T1000 (cell line): ENCODE measurements around the gene LKAAEAR1.
"Not testable (repeated sequence)": the region's sequence is repeated elsewhere in the genome, so short reads cannot be mapped to it uniquely, and the experiment has no call there.

Source experiments
- DNase-seq: peaks from one replicate; lab custom pipeline; 2025; ENCODE audit warnings: mixed read lengths; lab: John Stamatoyannopoulos, UW

The LKAAEAR1 gene, protein sequence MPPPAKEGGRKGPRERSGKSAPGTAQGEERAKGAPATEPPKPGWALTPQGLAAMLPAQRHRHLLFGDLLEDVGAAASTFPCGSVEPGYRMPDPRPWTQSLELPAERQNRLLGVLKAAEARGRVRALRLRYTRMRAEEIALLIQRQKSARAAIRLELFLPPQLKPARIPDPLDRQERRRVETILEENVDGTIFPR

DNA sequence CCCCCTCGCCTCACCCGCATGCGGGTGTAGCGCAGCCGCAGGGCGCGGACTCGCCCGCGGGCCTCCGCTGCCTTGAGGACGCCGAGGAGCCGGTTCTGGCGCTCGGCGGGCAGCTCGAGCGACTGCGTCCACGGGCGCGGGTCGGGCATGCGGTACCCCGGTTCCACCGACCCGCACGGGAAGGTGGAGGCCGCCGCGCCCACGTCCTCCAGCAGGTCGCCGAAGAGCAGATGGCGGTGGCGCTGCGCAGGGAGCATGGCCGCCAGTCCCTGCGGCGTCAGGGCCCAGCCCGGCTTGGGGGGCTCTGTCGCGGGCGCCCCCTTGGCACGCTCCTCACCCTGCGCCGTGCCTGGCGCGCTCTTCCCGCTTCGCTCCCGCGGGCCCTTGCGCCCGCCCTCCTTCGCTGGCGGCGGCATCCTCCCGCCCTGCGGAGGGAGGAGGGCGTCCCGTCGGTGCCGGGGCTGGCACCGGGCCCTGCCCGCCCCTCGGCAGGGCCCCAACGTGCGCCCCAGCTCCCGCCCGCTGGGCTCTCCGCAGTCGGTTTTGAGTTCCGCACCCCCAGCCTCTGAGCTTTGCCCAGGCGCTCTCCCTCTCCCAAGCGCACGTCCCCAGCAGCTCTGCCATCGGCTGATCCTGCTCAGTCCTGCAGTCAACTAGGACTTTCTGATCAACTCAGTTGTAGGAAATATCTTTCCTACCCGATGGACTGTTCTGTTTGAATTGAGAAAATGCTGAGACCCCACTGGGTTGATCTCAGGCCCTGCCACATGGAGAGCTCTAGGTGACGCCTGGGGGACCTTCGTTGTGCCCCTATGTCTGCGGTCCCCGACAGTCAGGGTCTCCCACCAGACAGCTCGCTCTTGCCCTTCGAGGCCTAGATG is at the start of gene LKAAEAR1:
LKAAEAR1 (minus strand) TSS at position 595 of the 881 bp plus-strand sequence; CDS start at position 416, 179 bp downstream.
- no peak for DNase-seq

DNA sequence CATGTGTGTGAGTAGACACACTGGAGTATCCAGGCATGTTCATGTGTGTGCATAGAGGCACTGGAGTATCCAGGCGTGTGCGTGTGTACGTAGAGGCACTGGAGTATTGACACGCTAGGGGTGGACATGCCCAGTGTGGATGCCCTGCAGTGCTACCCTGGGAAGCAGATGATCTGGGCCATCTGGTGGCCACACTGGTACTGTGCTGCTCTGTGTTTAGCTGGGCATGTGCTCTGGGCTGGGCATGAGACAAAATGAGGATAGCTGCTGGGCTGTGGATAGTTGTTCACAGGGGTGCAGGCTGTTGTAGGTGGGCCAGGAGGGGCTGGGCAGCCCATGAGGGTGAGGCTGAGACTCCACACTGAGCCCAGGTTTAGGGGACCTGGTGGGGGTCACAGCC is 47.2 kb upstream of the LKAAEAR1 start:
- DNase-seq: no peak

DNA sequence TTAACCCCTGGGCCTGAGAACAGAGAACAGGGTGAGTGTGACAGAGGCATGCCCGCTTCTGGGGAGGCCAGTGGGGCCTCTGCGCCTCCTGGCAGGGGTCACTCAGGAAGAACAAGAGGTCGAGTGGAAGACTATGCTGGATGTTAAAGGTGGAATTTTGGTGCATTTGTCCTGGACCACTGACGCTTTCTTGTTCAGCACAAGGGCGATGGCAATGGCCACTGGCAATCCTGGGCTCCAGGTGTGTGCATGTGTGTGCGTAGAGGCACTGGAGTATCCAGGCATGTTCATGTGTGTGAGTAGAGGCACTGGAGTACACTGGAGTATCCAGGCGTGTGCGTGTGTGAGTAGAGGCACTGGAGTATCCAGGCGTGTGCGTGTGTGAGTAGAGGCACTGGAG is 46.7 kb upstream of the LKAAEAR1 start:
- DNase-seq: no peak

DNA sequence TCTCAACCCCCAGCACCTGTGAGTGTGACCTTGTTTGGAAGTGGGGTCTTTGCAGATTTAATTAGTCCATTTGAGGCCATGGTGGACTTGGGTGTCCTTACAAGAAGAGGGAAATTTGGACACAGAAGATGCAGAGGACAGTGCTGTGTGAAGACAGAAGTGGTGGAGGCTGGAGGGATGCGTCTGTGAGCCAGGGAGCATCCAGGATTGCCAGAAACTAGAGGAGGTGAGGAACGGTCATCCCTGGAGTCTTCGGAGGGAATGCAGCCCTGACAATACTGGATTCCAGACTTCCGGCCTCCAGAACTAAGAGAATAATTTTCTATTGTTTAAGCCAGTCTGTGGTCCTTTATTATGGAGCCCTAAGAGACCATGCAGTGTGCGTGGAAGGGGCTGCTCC is 46.1 kb upstream of the LKAAEAR1 start:
- no peak for DNase-seq

DNA sequence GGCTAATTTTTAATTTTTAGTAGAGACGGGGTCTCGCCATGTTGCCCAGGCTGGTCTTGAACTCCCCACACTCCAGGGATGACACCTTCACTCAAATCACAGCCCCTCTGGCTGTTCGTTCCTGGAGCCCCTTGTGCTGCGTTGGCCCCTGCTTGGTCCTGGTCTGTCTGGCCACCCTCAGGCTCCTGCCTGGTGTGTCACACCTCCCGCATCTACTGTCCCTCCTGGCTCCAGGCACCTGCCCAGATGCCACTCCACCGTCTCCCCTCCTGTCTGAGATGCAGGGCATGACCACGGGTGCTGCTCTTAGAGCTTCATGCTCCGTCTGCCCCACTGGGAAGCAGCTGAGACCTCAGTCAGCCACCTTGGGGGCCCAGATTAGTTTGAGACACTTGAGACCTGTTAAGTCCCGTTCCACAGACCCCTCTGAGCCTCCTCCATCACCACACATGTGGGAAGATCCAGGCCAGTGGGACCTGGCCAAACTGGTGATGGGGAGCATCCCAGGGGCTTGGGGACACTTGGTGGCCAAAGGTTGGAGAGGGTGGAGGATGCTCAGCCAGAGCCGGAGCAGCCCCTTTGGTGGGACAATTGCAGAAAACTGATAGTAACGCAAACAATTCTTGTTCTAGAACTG is 45.1 kb upstream of the LKAAEAR1 start:
- no peak for DNase-seq

DNA sequence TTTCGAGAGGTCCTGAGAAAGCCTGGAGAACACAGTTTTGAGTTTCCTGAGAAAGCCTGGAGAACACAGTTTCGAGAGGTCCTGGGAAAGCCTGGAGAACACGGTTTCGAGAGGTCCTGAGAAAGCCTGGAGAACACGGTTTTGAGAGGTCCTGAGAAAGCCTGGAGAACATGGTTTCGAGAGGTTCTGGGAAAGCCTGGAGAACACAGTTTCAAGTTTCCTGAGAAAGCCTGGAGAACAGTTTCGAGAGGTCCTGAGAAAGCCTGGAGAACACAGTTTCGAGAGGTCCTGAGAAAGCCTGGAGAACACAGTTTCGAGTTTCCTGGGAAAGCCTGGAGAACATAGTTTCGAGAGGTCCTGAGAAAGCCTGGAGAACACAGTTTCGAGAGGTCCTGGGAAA is 39.3 kb upstream of the LKAAEAR1 start:
- not testable (repeated sequence) for DNase-seq

DNA sequence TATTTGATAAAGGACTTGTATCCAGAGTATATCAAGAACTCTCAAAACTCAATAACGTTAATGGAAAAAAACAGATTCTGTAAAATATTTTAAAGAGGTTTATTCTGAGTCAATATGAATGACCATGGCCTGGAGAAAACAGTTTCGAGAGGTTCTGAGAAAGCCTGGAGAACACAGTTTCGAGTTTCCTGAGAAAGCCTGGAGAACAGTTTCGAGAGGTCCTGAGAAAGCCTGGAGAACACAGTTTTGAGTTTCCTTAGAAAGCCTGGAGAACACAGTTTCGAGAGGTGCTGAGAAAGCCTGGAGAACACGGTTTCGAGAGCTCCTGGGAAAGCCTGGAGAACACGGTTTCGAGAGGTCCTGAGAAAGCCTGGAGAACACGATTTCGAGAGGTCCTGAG is 38.7 kb upstream of the LKAAEAR1 start:
- DNase-seq: not testable (repeated sequence)

DNA sequence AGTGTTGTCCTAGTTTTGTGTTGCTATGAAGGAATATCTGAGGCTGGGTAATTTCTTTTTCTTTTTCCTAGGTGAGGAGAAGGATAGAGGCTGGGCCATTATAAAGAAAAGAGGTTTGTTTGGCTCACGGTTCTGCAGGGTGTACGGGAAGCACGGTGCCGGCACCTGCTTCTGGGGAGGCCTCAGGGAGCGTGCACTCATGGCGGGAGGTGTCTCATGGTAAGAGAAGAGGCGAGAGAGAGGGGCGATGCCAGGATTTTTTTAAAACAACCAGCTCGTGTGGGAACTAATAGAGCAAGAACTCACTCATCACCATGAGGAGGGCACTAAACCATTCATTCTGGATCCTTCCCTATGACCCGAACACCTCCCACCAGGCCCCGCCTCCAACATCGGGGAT is 37.4 kb upstream of the LKAAEAR1 start:
- DNase-seq: no peak

DNA sequence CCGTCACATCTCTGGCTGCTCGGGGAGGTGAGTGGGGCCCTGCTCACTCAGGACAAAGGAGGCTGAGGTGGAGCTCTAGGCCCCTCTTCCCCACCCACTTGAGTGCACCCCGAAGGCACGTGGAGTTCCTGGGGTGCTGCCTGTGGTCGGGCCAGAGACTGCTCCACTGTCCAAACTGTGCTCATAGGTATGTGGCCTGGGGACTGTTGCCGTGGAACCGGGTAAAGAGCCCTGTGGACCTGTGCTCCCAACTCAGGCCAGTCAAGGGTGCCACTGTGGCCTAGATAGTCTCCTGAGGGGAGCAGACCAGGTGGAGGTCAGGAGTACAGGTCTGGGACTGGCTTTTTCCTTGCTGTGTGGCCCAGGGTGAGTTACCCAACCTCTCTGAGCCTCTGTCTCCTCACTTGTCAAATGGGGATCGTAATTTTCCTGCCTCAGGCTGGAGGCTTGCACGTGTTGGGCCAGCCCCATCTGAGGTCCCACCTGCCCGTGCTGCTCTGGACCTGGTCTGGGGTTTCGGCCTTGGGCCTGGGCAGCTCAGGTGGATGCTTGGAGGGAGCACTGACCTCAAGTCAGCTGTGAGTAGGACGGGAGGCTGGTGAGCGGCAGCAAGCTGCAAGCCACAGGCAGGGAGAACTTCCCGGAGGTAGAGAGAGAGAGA is 35.6 kb upstream of the LKAAEAR1 start:
- DNase-seq: no peak

DNA sequence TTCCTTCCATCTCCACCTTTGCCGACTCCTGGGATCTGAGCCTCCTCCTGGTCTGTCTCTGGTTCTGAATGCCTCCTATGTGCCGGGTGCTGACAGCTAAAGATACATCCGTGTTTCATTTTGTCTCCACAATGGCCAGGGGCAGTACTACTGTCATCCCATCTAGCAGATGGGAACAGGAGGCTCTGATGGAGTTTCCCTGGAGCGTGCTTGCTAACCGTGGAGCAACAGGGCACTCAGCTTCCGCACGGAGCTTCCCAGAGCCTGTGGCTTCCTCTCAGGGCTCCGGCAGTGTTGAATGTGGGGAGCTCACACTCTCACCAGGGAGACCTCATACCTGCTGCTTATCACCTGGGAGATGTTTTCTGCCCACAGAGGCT is 35.1 kb upstream of the LKAAEAR1 start:
- no peak for DNase-seq

DNA sequence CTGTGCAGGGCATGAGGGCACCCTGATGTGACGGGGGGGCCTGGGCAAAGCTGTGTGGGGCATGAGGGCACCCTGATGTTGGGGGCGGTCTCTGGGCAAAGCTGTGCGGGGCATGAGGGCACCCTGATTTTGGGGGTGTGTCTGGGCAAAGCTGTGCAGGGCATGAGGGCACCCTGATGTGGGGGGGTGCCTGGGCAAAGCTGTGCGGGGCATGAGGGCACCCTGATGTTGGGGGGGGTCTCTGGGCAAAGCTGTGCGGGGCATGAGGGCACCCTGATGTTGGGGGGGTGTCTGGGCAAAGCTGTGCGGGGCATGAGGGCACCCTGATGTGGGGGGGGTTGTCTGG is 33.2 kb upstream of the LKAAEAR1 start:
- not testable (repeated sequence) for DNase-seq

DNA sequence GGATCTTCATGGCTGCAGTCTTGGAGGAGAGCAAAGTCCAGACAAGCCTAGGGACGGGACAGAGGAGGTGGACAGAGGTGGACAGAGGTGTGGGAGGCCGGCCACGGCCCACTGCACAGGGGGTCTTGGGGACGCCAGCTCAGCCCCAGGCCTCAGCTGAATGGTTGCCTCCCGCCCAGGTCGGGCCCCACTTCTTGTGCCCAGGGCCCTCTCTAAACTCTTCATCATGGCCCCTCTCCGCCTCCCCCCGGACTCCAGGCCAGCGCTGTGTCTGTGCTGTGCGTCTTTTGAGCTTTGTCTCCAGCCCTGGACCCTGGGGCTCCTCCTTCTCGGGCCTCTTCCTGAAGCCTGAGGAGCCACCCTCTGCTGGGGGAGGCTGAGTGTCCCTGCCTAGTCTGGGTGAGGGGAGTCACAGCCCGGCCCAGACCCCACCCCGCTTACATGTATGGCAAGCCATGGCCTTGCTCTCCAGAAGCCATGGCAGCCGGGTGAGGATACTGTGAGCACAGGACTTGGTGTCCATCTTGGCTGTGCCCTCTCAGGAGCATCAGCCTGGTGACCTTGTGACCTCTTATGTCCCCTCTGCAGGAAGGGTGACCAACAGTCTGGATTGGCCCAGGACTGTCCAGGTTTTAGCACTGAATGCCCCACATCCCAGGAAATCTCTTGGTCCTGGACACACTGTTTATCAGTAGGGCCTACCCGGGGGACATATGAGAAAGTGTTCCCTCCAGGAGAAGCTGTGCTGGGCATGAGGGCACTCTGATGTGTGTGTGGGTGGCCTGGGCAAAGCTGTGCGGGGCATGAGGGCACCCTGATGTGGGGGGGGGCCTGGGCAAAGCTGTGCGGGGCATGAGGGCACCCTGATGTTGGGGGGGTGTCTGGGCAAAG is 32.6 kb upstream of the LKAAEAR1 start:
- no peak for DNase-seq

DNA sequence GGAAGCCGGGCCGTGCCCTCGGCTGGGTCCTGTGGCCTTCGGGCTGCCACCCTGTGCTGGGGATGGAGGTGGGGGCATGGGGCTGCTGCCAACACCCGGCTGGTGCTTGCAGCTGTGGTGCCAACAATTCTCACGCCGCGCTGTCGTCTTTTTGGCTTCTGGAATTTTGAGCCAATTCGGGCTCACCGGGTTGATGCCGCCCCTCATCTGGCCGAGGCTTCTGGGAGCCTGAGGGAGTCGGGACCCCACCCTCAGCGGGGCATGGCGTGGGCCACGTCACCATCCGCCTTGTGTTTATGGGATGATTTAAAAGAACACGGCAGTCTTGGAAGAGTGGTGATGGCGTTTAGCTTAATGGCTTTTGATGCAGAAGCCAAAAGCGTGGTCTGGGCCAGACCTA is 31.8 kb upstream of the LKAAEAR1 start:
- no peak for DNase-seq

DNA sequence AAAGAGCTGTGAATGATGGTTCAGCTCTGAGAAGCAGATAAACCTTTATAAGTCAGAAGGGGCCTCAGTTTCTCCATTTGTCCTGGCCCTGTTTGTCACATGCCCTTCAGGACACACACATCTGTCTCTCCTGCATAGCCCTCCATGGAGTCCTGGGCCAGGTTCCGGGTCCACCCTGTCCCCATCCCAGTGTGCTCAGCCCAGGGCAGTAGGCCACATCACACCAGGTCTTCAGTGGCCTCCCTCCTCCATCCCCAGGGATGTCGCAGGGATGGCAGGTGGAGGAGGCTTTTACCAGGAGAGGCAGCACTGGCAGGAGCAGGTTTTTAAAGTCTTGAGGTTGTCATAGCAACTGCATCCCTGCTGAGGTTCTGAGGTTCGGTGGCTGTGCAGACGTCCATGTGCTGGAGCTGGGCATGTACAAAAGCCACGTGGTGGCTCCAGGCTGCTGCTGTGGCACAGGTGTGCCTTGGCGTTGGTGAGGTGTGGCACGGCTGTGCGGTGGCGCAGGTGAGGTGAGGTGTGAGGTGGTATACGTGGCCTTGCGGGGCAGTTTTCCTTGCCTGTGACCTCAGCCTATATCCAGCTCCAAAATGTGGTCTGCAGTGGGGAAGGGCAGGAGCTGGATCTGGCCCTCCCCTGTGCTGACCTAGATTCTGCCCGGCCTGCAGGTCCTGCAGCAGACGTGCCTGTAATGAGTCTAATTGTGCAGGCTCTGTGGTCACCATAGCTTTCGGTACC is 31.1 kb upstream of the LKAAEAR1 start:
- DNase-seq: no peak

DNA sequence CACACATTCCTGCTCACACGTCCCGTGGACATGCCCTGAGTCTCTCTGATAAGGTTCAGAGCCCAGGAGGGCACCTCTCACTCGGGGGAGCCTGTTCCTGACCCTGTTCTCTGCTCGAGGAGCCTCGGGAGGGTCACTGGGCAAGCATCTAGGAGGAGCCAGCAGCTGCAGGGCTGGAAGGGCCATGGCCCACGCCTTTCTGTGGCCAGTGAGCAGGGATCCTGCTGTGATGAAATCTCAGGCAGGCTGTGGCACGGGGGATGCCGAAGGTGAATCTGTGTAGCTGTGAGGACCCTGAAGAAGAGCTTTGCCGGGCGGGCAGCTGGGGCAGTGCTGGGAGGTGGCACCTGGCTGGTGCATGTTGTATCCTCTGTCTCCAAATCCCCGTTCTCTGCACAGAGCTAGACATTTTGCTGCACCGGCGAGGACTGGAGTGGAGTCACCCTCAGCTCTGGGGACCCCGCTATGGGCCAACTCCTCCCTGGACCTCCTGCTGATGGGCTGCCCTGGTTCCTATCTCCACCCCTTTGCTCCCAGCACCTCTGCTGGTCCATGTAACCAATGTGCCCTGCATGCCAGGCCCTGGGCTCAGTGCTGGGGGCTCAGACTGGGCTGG is 30.3 kb upstream of the LKAAEAR1 start:
- DNase-seq: no peak

DNA sequence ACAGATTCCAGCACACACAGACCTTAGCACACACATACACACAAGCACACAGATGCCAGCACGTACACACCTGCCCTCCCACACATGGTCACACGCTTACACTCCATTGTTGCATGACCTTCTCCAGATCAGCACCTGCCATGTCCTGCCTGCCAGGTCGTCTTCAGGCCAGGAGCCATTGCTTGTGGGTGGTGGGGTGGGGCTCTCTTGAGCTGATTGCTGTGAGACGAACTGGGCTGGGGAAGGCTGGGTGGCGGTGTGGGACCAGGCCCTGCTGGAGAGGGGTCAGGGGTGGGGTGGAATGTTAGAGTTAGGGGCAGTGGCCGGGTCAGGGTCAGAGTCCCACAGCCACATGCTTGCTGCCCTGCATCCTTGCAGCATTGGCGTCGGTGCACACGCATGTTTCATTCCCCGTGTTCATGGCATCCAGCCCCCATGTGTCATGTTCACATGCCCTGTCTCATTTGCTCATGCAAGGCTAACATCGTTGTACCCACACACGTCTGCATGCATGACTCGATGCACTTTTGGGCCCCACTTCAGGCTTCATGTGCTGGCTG is 29.7 kb upstream of the LKAAEAR1 start:
- DNase-seq: no peak

DNA sequence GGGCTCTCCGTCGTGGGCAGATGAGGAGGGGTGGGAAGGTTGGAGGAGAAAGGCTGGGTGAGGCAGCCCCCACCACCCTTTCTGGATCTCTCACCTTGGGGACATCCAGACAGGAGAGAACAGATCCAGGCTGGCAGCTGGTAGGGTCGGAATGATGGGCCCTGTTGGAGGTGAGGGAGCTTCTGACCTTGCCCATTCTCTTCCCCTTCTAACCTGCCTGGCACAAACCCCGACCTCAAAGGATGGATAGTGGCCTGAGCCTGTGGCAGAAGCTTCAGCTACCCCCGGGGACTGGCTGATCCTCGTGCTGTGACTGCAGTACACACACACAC is 29.2 kb upstream of the LKAAEAR1 start:
- DNase-seq: no peak

DNA sequence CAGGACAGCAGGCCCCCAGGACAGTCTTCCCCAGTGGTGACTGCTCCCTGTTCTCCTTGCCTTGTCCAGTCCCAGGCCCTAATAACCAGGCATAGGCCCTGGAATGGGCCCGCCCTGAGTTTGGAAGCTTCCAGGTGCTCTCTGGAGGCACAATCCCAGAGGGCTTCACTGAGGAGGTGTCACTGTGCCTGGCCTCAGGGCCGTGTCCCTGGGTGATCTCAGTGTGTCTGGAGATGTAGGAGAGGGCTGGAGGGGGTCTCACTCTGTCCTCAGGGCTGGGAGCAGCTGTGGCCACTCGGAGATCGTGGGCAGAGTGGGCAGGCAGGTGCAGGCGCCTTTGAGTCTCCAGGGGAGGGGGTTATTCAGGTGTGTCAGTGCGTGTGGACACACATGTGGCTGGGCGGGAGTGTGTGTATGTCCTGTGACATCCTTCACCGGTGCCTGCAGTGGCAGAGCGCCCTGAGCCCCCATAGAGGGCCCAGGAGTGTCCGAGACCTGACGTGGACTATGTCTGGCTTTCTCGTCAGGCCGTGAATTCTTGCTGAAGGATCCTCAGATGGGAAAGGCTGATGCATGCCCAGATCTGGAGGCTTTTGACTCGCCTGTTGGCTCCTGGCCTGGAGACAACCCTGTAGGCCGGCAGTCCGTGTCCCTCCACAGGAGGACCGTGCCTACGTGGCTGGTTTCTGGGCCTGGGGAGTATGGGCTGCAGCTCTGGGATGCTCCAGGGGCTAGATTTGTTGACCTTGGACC is 28.7 kb upstream of the LKAAEAR1 start:
- no peak for DNase-seq

DNA sequence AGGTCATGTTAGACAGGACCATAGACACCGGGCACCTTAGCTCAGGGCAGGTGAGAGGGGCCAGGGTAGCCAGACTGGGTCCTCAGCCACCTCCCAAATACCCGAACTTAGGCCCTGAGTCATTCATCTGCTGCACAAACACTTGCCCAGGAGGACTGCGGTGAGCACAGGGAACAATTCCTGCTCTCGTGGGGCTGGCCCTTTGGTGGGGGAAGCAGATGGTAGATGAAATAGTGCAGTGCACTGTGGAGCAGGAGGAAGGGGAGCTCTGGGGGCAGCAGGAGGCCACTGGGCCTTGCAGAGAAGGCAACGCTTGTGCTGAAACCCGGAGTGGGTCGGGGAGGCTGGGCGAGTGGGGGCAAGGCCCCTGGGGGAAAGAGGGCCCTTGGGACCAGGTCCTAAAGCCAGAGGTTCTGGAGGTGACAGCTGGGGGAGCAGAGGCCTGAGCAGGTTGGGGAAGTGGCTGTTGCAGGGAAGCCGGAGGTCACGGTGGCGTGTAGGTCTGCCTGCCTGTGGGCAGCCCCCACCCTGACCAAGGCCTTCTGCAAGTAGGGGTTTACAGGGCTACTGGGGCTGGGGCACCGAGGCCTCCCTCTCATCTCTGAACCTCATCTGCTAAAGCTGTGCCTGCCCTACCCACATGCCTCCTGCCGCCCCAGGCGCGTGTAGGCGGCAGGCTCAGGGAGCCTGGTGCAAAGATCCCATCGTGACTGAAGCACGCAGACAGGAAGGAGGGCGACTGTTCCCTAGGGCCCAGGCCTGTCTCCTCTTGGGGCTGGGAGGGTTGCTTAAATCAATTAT is 27.8 kb upstream of the LKAAEAR1 start:
- no peak for DNase-seq
